Measurements from ENCODE around the gene MAP3K2.
"Not testable (repeated sequence)": the region's sequence is repeated elsewhere in the genome, so short reads cannot be mapped to it uniquely, and the experiment has no call there.

MAP3K2 gene

DNA sequence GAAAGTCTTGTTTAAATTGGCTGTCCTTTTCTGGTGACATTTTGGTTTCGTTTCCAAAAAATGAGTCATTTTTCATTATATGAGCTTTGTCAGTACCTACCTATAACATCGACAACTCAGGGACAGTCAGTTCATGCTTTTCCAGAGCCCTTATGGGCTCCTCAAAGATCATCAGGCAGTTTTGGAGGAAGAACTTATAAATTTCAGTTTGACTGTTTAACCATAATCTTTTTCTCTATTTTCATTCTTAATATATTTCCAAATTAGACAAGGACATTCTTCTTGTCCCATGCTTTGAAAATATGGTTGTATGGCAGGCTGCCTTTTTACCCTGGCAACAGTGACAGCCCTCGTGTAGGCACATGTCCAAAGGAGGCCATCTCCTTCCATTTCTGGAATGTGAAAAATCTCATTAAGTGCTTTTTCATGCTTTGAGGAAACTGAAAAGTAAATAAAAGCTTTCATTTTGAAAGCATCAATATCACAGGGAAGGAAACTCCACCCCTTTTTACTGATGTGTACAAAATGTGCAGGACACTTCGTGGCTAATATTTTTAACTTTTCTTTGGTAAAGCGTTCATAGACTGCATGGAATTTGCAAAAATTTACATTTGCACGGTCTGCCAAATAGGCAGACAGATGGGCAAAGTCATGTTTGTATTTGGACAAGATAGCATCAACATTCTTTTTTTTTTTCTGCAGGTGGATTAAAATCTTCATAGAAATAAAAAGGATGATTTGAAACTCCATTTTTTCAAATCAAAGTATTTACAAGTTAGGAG is 23.3 kb upstream of the MAP3K2 start:
- TF ChIP-seq, protein P1, sequence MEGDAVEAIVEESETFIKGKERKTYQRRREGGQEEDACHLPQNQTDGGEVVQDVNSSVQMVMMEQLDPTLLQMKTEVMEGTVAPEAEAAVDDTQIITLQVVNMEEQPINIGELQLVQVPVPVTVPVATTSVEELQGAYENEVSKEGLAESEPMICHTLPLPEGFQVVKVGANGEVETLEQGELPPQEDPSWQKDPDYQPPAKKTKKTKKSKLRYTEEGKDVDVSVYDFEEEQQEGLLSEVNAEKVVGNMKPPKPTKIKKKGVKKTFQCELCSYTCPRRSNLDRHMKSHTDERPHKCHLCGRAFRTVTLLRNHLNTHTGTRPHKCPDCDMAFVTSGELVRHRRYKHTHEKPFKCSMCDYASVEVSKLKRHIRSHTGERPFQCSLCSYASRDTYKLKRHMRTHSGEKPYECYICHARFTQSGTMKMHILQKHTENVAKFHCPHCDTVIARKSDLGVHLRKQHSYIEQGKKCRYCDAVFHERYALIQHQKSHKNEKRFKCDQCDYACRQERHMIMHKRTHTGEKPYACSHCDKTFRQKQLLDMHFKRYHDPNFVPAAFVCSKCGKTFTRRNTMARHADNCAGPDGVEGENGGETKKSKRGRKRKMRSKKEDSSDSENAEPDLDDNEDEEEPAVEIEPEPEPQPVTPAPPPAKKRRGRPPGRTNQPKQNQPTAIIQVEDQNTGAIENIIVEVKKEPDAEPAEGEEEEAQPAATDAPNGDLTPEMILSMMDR (IDR thresholded peaks at IDR 0.05; ENCODE audit: control insufficient read depth, extremely low read depth, insufficient read depth), result no peak
- no peak overlapping the region for H3K4me3 ChIP-seq (ENCODE audit: low read depth, low read length)
- no peak for DNase-seq (ENCODE audit: low read depth)

DNA sequence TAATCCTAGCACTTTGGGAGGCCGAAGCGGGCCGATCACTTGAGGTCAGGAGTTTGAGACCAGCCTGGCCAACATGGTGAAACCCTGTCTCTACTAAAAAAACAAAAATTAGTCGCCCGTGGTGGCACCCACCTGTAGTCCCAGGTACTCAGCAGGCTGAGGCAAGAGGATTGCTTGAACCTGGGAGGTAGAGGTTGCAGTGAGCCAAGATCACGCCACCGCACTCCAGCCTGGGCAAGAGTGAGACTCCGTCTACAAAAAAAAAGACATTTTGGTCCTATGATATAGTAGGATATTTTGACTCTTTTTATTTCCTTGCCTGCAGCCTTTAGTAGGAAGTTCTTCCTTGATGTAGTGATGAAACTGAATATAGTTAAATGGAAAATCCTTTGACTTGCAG is 21.9 kb upstream of the MAP3K2 start:
- not testable (repeated sequence) for DNase-seq (ENCODE audit: low read depth)

DNA sequence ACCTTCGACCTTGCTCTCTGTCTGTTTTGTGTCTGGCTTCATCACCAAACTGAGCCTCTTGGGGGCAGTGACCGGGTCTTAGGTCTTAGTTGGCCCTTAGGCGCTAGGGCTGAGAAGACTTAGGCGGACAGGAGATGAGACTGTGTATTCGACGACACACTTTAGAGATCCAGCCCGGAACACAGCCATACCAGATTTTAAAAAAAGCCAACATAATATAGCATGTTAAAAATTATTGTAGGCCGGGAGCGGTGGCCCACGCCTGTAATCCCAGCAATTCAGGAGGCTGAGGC is 21.0 kb upstream of the MAP3K2 start:
- TF ChIP-seq, protein P1 (IDR thresholded peaks at IDR 0.05; ENCODE audit: control insufficient read depth, extremely low read depth, insufficient read depth), result no peak
- H3K4me3 ChIP-seq (ENCODE audit: low read depth, low read length), result no peak overlapping the region
- DNase-seq (ENCODE audit: low read depth), result no peak

More for the DNA sequence above, 21.9 kb upstream of the MAP3K2 start:
- H3K4me3 ChIP-seq (ENCODE audit: low read depth, low read length), result not testable (repeated sequence)

DNA sequence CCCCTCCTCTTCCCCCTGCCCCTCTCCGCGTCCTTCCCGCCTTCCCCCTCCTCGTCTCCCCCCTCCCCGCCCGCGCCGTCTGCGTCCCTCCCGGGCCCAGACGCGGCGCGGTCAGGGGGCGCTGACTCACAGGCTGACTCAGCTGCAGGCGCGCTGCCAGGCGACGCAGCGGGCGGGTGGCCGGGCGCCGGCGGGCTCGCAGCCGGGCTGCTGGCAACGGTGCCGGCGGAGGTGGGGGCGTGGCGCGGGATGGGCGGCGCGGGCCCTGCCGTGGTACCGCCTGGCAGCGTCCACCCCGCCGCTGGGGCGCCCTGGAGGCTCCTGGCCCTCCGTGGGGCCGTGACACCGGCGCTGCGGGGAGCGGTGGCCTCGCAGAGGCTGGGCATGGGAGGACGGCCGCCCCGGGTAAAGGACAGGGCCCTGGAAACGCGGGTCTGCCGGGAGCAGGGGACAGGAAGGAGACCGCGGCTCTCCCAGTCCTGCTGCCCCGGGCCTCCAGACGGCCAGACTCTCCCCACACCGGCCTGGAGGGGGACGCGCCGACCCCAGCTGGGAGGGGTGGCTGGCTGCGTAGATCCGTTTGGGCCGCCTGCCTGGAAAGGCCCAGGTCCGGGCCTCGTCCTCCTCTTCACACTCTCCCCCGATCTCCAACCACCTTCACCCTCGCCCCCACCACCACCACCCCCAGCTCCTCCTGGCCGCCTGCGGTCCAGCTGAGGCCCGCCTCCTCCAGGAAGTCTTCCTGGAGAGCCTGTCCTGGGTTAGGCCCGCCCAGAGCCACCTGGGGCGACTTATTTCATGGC is 20.4 kb upstream of the MAP3K2 start:
- DNase-seq (ENCODE audit: low read depth), result no peak
- H3K4me3 ChIP-seq (ENCODE audit: low read depth, low read length), result peak overlapping the region; percentile 33
- TF ChIP-seq, protein P1 (IDR thresholded peaks at IDR 0.05; ENCODE audit: control insufficient read depth, extremely low read depth, insufficient read depth), result no peak

DNA sequence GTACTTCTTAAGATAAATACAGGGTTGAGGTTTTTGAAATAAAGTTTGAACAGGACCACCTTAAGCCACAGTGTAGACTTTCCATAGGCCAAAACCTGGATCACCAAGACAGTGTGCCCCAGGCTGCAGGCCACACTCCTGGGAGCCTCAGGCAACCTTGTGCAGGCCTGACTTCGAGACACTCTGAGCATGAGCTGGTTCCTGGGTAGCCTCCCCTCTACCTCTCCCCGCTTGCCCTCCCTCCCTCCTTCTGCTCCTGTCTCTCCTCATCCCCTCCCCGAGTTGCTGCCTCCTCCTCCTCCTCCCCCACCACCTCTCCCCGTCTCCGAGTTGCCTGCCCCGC is 19.9 kb upstream of the MAP3K2 start:
- H3K4me3 ChIP-seq (ENCODE audit: low read depth, low read length), result peak overlapping the region; percentile 31
- TF ChIP-seq, protein P1 (IDR thresholded peaks at IDR 0.05; ENCODE audit: control insufficient read depth, extremely low read depth, insufficient read depth), result no peak
- no peak for DNase-seq (ENCODE audit: low read depth)

DNA sequence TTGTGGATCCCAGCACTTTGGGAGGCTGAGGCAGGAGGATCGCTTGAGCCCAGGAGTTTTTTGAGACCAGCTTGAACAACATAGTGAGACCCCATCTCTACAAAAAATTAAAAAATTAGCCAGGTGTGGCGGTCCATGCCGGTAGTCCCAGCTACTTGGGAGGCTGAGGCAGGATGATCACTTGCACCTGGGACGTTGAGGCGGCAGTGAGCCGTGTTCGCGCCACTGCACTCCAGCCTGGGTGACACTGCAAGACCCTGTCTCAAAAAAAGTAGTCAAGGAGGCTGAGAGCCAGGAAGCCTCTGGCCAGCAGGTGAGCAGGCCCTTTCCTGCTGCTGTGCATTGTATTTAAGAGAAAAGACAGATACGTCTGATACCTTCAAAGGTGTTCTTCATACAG is 19.3 kb upstream of the MAP3K2 start:
- DNase-seq (ENCODE audit: low read depth), result no peak
- TF ChIP-seq, protein P1 (IDR thresholded peaks at IDR 0.05; ENCODE audit: control insufficient read depth, extremely low read depth, insufficient read depth), result no peak
- no peak overlapping the region for H3K4me3 ChIP-seq (ENCODE audit: low read depth, low read length)

DNA sequence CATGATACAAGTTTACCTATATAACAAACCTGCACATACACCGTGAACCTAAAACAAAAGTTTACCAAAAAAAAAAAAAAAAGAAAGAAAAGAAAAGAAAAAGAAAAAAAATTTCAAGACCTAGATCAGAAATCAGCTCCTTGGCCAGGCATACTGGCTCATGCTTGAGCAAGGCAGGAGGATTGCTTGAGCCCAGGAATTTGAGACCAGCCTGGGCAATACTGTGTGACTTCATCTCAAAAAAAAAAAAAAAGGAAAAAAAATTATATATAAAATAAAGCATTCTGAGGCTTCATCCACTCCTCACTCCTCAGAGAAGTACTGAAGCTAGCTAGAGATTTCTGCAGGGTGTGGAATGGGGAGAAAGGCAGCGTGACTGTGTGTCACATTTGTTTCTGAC is 18.7 kb upstream of the MAP3K2 start:
- no peak overlapping the region for H3K4me3 ChIP-seq (ENCODE audit: low read depth, low read length)
- TF ChIP-seq, protein P1 (IDR thresholded peaks at IDR 0.05; ENCODE audit: control insufficient read depth, extremely low read depth, insufficient read depth), result no peak
- DNase-seq (ENCODE audit: low read depth), result no peak

All from LNCaP clone FGC (cell line).